AG08396 (cell line): ENCODE measurements around the gene OR10H1.
A peak's percentile ranks its signal among the peaks of the same experiment; 100 is the strongest.
"Not testable (repeated sequence)": the region's sequence is repeated elsewhere in the genome, so short reads cannot be mapped to it uniquely, and the experiment has no call there.

Experiments
- DNase-seq: peaks from one replicate; pipeline ENCODE4 v3.0.0; 2012; ENCODE audit warnings: low spot score, mixed read lengths

Gene OR10H1

DNA sequence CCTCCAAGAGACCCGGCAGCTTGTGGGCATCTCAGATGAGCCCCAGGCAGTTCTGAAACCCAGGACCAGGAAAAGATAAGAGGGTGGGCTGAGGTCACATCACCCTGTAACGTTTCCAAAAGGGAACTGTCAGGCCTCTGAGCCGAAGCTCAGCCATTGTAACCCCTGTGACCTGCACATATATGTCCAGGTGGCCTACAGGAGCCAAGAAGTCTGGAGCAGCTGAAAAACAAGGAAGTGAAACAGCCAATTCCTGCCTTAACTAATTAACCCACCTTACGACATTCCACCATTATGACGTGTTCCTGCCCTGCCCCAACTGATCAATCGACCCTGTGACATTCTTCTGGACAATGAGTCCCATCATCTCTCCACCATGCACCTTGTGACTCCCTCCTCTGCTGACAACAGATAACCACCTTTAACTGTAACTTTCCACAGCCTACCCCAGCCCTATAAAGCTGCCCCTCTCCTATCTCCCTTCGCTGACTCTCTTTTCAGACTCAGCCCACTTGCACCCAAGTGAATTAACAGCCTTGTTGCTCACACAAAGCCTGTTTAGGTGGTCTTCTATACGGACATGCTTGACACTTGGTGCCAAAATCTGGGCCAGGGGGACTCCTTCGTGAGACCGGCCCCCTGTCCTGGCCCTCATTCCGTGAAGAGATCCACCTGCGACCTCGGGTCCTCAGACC is 13.3 kb upstream of the OR10H1 start:
- not testable (repeated sequence) for DNase-seq

DNA sequence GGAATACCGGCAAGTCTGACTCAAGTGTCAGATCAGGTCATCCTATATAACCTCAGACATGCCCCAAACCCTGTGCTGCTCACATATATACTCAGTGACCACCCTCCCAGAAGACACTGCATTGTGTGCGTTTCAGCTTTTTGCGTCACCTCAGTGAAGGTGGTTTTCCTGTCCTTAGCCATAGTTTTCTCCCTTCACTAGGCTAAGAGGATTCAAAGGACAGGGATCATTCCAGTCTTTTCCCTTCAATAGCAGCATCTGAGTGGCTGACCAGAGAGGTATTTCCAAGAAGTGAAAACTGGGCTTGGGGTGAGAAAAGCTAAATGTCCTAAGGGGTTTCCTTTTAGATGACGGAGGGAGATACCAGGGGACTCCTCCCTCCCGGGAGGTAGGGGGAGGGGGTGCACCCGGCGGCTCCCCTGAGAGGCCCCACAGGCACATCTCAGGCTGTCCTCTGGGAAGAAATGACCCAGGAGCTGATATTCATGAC is 12.7 kb upstream of the OR10H1 start:
- no peak for DNase-seq

DNA sequence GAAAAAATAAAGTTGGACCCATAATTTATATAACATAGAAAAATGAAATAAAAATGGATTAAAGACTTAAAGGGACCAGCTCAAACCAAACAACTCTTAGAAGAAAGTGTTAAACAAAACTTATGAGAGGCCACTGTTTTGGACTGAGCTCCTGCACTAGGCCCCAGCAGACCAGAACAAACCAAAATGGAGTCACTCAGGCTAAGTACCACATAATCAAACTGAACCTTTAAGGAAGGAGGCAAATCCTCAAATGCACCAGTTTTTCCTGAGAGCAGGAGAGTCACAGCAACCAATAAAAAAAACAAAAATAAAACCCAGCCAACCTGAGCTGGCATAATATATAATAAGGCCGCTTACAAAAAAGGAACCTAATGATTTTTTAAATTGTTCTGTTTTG is 10.3 kb upstream of the OR10H1 start:
- DNase-seq: no peak

DNA sequence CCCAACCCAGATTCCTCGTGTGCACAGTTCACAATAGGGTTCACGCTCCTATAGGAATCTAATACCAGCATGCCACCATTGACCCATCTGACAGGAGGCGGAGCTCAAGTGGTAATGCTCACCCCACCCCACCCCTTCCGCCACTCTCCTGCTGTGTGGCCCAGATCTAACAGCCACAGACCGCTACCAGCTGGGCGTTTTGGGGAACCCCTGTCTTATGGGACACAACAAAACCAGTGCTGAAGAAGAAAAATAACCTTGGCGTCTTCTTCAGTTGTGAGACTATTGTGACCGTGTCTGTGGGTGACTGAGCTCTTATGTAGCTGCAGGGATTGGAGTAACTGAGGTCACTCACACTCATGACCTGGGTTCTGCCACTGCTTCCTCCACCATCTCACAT is 5.2 kb upstream of the OR10H1 start:
- no peak for DNase-seq

DNA sequence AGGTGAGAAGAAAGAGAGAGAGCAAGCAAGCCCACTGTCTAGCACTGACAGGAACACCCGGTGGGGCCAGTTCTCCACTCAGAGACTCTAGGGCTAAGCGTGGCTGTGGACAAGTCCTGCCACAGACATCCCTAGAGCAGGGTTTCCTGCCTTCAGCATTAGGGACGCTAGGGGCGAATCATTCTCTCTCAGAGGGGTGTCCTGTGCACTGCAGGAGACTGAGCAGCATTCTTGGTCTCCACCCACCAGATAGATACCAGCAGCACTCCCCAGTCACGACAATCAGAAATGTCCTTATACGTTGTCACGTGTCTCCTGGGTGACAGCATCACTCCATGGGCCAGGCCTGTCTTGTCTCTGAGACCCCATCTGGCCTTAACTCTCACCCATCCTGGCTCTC is 1.5 kb downstream of the OR10H1 start:
- DNase-seq: no peak

DNA sequence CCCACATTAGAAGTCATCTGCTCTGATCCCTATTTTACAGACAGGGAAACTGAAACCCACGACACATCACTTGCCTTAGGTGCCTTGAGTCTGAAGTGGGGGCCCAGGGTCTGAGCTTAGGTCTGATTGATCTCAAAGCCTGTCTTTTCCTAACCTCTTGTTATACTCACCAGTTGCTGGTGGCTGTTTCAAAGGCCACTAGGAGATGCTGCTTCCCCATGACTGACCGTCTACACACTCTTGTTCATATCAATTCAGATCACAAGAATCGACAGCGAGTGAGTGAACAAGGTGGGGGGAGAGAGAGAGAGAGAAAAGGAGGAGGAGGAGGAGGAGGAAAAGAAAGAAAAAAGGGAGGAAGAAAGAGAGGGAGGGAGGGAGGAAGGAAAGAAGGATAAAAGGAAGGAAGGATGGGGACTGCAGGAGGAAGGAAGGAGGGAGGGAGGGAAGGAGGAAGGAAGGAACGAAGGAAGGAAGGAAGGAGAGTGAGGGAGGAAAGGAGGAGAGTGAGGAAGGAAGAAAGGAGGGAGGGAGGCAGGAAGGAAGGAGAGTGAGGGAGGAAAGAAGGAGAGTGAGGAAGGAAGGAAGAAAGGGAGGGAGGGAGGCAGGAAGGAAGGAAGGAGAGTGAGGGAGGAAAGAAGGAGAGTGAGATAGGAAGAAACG is 3.3 kb downstream of the OR10H1 start:
- no peak for DNase-seq

DNA sequence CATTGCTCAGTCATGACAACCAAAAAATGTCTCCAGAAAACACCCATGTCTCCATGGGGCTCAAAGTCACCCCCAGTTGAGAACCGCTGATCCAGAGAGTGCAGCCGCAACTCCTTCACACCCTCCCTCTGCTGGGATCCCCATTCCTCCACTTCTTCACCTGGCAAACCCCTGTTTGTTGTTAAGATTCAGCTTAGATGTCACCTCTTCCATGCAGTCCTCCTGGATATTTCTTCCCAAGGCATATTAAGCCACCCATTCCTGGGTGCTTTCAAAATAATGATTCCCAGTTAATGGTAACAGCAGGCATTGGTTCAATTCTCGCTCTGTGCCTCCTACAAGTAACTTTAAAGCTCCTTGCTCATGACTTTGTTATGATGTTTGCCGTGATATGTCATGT is 4.0 kb downstream of the OR10H1 start:
- no peak for DNase-seq

DNA sequence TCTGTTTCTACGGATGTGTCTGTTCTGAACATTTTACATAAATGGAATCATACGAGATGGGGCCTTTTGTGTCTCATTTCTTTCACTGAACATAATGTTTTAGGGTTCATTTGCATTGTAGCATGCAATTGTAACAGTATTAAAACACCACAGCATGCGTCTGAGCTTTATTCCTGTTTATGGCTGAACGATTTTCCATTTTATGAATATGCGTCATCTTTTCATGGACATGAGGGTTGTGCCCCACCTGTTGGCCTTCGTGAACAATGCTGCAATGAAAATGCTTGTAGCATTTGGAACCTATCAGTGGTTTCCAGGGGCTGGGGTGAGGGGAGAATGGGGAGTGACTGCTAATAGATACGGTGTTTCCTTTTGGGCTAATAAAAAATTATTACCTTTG is 5.1 kb downstream of the OR10H1 start:
- no peak for DNase-seq

DNA sequence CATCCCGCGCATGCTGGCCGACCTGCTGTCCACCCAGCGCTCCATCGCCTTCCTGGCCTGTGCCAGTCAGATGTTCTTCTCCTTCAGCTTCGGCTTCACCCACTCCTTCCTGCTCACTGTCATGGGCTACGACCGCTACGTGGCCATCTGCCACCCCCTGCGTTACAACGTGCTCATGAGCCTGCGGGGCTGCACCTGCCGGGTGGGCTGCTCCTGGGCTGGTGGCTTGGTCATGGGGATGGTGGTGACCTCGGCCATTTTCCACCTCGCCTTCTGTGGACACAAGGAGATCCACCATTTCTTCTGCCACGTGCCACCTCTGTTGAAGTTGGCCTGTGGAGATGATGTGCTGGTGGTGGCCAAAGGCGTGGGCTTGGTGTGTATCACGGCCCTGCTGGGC is 21.2 kb downstream of the OR10H1 start:
- not testable (repeated sequence) for DNase-seq

DNA sequence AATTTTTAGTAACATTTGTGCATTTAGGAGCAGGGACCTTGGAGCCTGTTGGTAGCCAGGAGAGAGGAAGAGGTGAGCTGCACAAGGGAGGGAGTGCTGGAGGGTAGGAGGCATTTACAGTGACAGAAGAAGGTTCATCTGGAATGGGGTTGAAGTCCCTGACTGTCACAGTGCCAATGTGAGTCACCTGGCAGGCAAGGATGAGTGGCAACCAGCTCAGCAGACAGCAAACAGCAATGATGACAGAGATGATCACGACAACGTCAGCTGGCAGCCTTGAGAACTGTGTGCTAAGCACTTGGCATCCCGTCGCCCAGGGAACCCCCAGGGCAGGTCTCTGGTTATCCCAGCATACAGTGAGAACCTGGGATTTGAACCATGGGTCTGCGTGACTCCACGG is 25.4 kb downstream of the OR10H1 start:
- no peak for DNase-seq

DNA sequence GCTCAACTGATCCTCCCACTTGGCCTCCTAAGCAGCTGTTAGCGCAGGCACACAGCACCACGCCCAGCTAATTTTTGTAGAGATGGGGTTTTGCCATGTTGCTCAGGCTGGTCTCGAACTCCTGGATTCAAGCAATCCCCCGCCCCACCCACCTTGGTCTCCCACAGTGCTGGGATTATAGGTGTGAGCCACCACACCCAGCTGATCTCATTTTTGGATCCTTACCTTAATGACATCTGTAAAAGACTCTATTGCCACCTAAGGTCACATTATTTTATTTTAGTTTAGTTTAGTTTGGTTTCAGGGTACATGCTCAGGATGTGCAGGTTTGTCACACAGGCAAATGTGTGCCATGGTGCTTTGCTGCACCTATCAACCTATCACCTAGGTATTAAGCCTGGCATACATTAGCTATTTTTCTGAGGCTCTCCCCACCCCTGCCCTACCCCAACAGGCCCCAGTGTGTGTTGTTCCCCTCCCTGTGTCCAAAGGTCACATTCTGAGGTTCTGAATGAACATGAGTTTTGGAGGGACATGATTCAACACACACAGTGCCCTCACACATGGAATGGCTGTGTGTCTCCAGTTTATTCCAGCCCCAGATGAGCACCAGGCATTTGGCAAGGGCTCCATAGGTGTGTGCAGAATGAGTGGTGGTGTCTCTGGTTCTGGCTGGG is 26.7 kb downstream of the OR10H1 start:
- no peak for DNase-seq

DNA sequence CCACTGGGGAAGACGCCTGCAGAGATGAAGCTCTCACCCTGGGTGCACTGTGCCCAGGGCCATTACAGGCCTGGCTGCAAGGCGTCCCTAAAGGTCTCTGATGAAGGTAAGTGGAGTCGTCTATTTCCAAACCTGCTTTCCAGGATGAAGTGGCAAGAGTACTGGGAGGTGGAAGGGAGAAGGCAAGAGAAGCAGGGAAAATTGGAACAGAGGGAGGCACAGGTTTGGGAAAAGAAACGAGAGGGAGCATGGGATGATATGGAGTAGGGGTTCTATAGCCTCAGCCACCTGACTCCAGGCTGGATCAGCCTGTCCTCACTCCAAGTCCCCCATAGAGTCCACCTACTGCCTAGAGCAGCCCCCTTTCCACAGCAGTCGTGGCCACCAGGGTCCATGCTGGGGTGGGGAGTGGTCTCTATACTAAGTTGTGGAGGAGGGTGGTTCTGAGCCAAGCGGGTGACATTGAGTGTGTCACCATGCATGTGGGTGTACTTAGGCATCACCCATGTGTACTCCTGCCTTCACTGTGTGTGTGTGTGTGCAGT is 27.8 kb downstream of the OR10H1 start, which contains the start of gene OR10H5:
Gene OR10H5 (plus strand): TSS at position 51 of the 545 bp plus-strand sequence. CDS start 6,388 bp downstream, outside the sequence.
- DNase-seq: no peak

DNA sequence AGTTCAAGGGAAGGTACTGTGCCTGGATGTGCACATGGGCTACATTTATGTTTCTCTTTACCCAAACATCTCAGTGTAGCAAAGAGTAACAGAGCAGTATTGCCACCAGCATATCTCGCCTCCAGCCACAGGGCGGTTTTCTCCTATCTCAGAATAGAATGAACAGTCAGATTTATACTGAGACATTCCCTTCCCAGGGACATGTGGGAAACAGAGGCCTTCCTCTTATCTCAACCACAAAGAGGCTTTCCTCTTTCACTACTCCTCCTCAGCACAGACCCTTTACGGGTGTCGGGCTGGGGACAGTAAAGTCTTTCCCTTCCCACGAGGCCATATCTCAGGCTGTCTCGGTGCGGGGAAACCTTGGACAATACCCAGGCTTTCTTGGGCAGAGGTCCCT is 32.6 kb downstream of the OR10H1 start:
- DNase-seq: not testable (repeated sequence)

DNA sequence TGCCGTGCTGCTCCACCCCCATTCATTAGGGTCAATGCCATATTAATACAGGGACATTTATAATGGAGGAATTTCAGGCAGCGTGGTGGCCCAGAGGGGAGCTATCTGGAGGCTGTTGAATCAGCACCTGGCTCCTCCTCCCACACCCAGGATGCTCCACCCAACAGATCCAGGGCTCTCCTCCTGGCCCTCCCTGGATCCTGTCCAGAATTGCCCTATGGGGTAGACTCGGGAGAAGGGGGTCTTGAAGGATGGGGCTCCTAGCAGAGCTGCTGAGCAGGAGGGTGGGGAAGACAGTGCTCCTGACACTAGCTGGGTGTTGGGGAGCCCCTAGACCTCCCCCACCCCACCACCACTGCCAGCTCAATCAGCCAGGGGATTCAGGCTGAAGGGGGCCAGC is 33.3 kb downstream of the OR10H1 start:
- no peak for DNase-seq

DNA sequence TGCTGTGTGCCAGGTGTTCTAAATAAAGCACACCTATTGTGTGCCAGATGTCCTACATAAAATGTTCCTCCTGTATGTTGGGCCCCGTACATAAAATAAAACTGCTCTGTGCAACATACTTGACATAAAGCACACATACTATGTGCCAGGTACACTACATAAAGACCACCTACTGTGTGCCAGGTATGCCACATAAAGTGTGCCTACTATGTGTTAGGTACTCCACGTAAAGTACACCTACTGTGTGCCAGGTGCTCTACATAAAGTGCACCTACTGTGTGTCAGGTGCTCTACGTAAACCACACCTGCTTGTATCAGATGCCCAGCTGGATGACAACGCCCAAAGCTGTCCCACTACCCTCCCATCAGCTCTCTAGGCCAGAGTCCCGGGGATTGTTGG is 33.8 kb downstream of the OR10H1 start:
- no peak for DNase-seq

DNA sequence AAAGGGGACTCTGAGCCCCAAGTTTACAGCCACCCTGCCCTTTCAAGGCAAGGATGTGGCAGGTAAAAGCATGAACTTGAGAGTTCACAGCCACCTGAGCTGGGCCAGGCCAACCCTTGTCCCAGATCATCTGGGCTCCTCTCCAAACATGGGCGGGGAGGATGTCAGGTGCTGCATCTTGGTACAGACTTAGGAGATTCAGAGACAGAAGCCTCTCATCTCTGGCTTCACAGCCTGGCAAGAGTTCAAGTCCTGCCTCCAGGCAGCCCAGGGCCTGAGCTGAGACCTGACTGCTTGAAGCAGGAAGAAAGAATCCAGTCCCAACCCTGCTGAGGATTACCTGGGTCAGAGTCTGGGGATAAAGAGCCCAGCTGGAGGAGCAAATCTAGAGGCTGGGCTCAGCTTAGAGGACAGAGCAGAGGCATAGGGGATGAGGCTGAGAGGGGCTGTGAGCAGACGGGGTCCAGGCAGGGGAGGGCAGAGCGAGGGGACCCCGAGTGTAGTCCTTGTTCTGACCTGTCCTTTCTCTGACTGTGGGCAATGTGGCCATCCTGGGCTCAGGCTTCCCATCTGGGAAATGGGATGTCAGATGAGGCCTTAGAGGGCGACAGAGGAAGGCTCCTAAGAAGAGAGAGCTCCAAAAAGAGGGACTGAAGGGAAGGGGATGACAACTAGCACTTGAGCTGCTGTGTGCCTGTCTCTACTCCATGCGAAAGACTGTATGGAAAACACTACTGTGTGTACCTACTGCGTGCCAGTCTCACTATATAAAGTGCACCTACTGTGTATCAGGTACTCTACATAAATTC is 34.6 kb downstream of the OR10H1 start:
- DNase-seq: no peak

DNA sequence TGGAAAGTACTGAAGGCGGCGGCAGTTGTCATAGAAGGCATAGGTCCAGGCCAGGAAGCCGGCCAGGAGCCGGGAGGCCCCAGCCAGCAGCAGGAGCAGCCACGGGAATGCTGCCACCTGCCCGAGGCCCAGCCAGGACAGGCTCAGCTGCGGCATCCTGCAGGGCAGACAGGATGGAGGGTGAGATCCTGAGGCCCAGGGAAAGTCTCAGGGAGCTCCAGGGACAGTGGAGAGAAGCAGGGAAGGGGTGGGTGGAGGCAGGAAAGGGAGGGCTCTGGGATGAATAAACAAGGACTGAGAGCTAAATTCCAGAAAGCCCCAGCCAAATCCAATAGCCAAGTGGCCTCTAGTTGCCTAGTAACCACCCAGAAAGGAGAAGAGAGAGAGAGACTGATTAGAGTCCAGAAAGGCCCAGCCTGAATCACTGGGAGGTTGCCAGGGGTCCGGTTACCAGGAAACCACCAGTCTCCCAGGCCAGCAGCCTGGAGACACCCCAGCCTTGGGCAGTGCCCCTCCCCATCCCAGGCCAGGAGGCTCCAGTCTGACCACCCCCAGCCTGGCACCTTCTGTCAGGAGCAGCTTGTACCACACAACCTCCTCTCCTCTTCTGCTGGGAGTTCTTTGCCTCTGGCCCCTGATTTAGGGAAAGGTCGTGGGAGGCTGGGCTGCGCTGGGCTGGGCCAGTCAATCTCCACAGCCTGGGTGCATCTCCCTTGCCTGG is 35.5 kb downstream of the OR10H1 start:
- DNase-seq: peak; percentile 14

DNA sequence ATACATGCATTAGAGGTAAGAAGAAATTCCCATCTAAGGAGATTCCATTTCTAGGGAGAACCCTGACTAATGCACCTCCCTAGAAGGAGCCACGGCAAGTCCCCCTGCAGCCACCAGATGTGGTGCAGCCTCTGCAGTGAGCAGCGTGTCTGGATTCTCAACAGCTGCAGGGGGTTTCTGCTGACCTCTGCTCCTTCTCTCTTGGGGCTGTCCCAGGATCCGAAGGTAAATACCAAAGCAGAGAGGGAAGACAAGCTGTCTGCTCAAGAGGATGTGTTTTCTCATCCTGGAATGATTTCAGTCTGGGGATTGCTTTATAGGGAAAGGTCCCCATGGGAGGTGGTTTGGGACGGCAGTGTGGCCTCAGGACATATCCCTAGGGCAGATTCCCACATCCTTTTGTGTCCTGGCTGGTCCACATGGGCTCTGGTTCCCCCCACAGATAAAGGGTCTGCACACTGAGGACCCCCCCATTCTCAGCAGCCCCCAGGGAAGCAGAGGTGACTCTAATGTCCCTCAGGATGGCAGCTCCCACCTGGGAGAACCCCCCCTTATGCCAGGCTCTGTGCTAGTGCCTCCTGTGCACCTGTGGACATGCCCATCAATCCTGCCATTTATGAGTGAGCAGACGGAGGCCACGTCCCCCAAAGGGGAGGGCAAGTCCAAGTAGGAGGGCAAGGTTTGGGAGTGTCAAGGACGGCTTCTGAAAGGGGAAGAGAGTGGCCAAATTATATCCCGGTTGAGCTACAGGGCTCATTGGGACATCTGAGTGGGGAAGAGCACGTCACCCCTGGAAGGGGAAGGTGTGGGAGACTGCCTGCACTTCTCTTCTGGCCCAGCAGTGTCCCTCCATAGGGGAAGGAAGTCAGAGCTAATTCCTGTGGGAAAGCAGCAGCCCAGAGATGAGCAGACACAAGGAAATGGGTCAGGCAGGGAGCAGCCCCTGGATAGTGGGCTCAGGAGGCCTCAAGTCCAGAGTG is 38.2 kb downstream of the OR10H1 start:
- no peak for DNase-seq

DNA sequence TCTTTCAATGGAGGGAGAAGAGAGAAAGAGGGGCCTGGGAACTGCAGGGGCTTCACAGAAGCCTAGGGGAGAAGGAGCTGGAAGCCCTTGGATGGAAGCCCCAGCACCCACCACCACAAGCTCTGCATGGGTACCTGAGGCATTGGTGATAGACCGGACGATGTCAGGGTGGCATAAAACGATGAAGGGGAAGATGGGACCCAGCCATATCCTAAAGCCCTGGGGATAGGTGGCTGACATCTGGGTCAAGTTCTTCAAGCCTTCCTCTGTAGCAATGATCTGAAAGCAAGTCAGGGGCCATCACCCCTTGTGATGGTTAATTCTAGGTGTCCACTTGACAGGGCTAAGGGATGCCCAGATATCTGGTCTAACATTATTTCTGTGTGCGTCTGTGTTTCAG is 39.2 kb downstream of the OR10H1 start:
- DNase-seq: no peak

DNA sequence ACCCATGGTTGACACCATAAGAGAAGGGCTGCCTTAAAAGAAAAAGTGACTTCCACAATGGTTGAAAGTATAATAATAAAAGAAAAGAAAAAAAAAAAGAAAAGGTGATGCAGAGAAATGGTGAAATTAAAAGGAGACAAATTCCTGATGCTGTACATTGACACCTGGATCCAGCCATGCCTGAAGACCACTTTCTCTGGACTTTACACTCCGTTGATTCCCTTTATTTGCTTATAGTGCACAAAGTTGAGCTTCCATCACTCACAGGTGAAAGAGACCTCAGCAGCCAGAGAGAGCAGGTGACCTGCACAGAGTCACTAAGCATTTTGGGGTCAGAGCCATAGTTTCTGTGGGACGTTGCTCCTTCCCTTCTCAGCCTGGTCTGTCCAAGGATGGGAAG is 40.2 kb downstream of the OR10H1 start:
- no peak for DNase-seq
